K562 (cell line): ENCODE results near the gene ALK. TPM values are rescaled to one million over a fixed set of nuclear protein-coding genes. Genes with fewer than 3 reads are reported as not detected.

ENCODE experiments used
- ATAC-seq: fragments of 200-7000 bp; cut with Tn5 transposase; 3 replicates; pipeline ENCODE4 v1.9.1; 2020; ENCODE audit warnings: moderate library complexity
- BruUV-seq: library from RNA; stranded (reverse); fragments of 400-500 nt; replicated peaks from 2 replicates; lab custom pipeline; 2021; lab: Mats Ljungman, UMichigan
- CTCF ChIA-PET: fragments of 300-600 bp; formaldehyde crosslinking; extraction: SDS; loops from one replicate; lab custom pipeline; 2021; ENCODE audit warnings: low intra/inter-chr PET ratio; lab: Yijun Ruan, JAX
- POLR2A ChIA-PET: fragments of 300-600, 350-650 bp; sonication (Branson Sonifier 250); formaldehyde crosslinking; extraction: SDS; loops from one replicate; lab custom pipeline; 2021; ENCODE audit warnings: antibody characterized with exemption, inconsistent platforms; lab: Yijun Ruan, JAX
- DNase-seq, 4 experiments: peaks; one replicate each; pipeline versions ENCODE4 v3.0.0 to v3.0.0-alpha.2; 2011 to 2018; ENCODE audit warnings: low spot score in 3 of 4, mixed read lengths in 3 of 4; ENCODE audit errors: extremely low read depth in 1 of 4
- FAIRE-seq: peaks from 2 replicates; lab custom pipeline; 2011; peaks lifted over from hg19 to GRCh38; lab: Jason Lieb, UNC
- H2AFZ ChIP-seq: 2 replicates; pipeline ENCODE4 v1.6.0; 2011; ENCODE audit warnings: low read depth, low read length, control low read depth, inconsistent platforms
- H3K27ac ChIP-seq: fragments of 200-600 bp; 3 replicates; pipeline ENCODE4 v1.8.0; 2011; ENCODE audit warnings: low read depth, mild to moderate bottlenecking, control low read depth, inconsistent platforms, low read length, moderate library complexity, mixed read lengths; ENCODE audit errors: extremely low read depth
- H3K27me3 ChIP-seq, 2 experiments: fragments of 300-600 bp in 1 of 2; 2 replicates in 1 of 2; 3 replicates in 1 of 2; pipeline versions ENCODE4 v1.6.0 to v1.8.0; 2011; ENCODE audit warnings: inconsistent platforms in 2 of 2, low read length in 2 of 2, mild to moderate bottlenecking in 1 of 2, mixed read lengths in 1 of 2, moderate library complexity in 1 of 2; ENCODE audit not compliant: control insufficient read depth in 2 of 2, insufficient read depth in 2 of 2
- H3K36me3 ChIP-seq: fragments of 300-600 bp; 3 replicates; pipeline ENCODE4 v1.8.0; 2011; ENCODE audit warnings: mild to moderate bottlenecking, low read length, inconsistent platforms; ENCODE audit not compliant: control insufficient read depth, insufficient read depth
- H3K4me1 ChIP-seq, 2 experiments: fragments of 200-600 bp in 1 of 2; replicated peaks in 1 of 2; 2 replicates in 1 of 2; 3 replicates in 1 of 2; pipeline versions ENCODE4 v1.5.1 to v1.8.0; 2011; ENCODE audit warnings: inconsistent platforms in 2 of 2, low read length in 2 of 2, mild to moderate bottlenecking in 1 of 2, mixed read lengths in 1 of 2, moderate library complexity in 1 of 2; ENCODE audit not compliant: control insufficient read depth in 2 of 2, insufficient read depth in 2 of 2
- H3K4me2 ChIP-seq: 2 replicates; pipeline ENCODE4 v1.6.1; 2011; ENCODE audit warnings: low read length, control low read depth, inconsistent platforms, mixed read lengths; ENCODE audit not compliant: insufficient read depth
- H3K4me3 ChIP-seq: fragments of 200-600 bp; sonication (generic), shearing (Covaris generic); 2 replicates; pipeline ENCODE4 v1.5.1; 2016; ENCODE audit warnings: control low read depth, inconsistent platforms
- H3K79me2 ChIP-seq: fragments of 200-600 bp; 3 replicates; pipeline ENCODE4 v1.8.0; 2011; ENCODE audit warnings: low read length, inconsistent platforms; ENCODE audit not compliant: control insufficient read depth, insufficient read depth
- H3K9ac ChIP-seq, 2 experiments: 2 replicates each; pipeline versions ENCODE4 v1.6.0 to v1.6.1; 2011; ENCODE audit warnings: low read depth in 2 of 2, low read length in 2 of 2, control low read depth in 1 of 2, inconsistent platforms in 1 of 2, mild to moderate bottlenecking in 1 of 2, mixed read lengths in 1 of 2; ENCODE audit not compliant: insufficient read depth in 1 of 2
- H3K9me1 ChIP-seq: one replicate; pipeline ENCODE4 v1.6.0; 2011; ENCODE audit warnings: inconsistent platforms, mild to moderate bottlenecking, low read length, moderate library complexity; ENCODE audit not compliant: control insufficient read depth, insufficient read depth
- H3K9me3 ChIP-seq: replicated peaks from 2 replicates; pipeline ENCODE4 v1.5.1; 2011; ENCODE audit warnings: low read depth, low read length, inconsistent platforms; ENCODE audit not compliant: control insufficient read depth, insufficient read depth
- H4K20me1 ChIP-seq: replicated peaks from 2 replicates; pipeline ENCODE4 v1.6.1; 2011; ENCODE audit warnings: low read length, inconsistent platforms, mixed read lengths; ENCODE audit not compliant: control insufficient read depth, insufficient read depth
- HDAC3 ChIP-seq: fragments of 450-650 bp; IDR thresholded peaks from 2 replicates; pipeline ENCODE4 v1.6.1; 2018; ENCODE audit warnings: borderline replicate concordance, mild to moderate bottlenecking, moderate library complexity; ENCODE audit not compliant: partially characterized antibody
- IRF2 ChIP-seq: sonication (generic); formaldehyde crosslinking; IDR thresholded peaks from 2 replicates; pipeline ENCODE4 v1.8.1; 2022; ENCODE audit warnings: mild to moderate bottlenecking, missing genetic modification reagents
- JUN ChIP-seq, 2 experiments: sonication (generic) in 1 of 2; formaldehyde crosslinking in 1 of 2; IDR thresholded peaks; 2 replicates each; pipeline versions ENCODE4 v1.6.1 to v1.8.0; 2012 to 2022; ENCODE audit warnings: borderline replicate concordance in 2 of 2, mild to moderate bottlenecking in 2 of 2, improper control_type of control experiment in 1 of 2, low read depth in 1 of 2, low read length in 1 of 2, missing genetic modification reagents in 1 of 2
- ZNF347 ChIP-seq: fragments of 450-650 bp; formaldehyde crosslinking; IDR thresholded peaks from 2 replicates; pipeline ENCODE4 v1.4.0; 2020; ENCODE audit warnings: low read depth, mild to moderate bottlenecking, moderate library complexity
- WGBS: fragments of 100-300 bp; shearing (Covaris generic); methylation state at CpG from one replicate; pipeline ENCODE4 v1.1.6; 2016; ENCODE audit warnings: low coverage, mixed read lengths; ENCODE audit not compliant: insufficient coverage; ENCODE audit errors: missing lambda C conversion rate; 5-methylcytosine and 5-hydroxymethylcytosine counted together
- in situ Hi-C: fragments of 300-500 bp; cut with MboI; formaldehyde crosslinking; loops from 4 replicates; pipeline ENCODE4 v1.15.0; 2018; ENCODE audit warnings: inconsistent platforms, mixed read lengths
- intact Hi-C: fragments of 100-400 bp; cut with micrococcal nuclease; formaldehyde crosslinking; loops from 2 replicates; pipeline ENCODE4 v1.14.2; 2022
- polyA plus RNA-seq, 8 experiments: library from polyadenylated mRNA; depleted of rRNA in 4 of 8; stranded (reverse) in 5 of 8; unstranded in 3 of 8; fragments of >200 nt; fragmentation: Nextera tagmentation in 2 of 8; fragmentation: Illumina TruSeq in 1 of 8; extraction: Ambion mirVana in 2 of 8; extraction: Trizol in 1 of 8; gene quantifications; 2 replicates each; pipeline versions ENCODE4 v1.2.1 to v1.2.3, GENCODE V29; 2011 to 2014; ENCODE audit warnings: inconsistent platforms in 1 of 8, missing spikeins in 1 of 8
- total RNA-seq, 7 experiments: library from RNA; depleted of rRNA in 6 of 7; stranded (reverse); fragments of >200 nt in 6 of 7; fragmentation: Illumina TruSeq in 2 of 7; extraction: Trizol in 2 of 7; gene quantifications; 2 replicates each; pipeline versions ENCODE4 v1.2.1 to v1.2.3, GENCODE V29; 2011 to 2021; ENCODE audit warnings: low replicate concordance in 1 of 7
- TF ChIP-seq, protein P1 (sequence below): fragments of 250-450 bp; sonication (Bioruptor Pico); IDR thresholded peaks from 2 replicates; pipeline ENCODE4 v1.6.1; 2021; ENCODE audit warnings: mild to moderate bottlenecking

Gene ALK
- total and polyA plus RNA-seq, 9 of the 15 experiments (the other 6 are each of a cell fraction or from before 2014, with no cell fraction given) = not detected

DNA sequence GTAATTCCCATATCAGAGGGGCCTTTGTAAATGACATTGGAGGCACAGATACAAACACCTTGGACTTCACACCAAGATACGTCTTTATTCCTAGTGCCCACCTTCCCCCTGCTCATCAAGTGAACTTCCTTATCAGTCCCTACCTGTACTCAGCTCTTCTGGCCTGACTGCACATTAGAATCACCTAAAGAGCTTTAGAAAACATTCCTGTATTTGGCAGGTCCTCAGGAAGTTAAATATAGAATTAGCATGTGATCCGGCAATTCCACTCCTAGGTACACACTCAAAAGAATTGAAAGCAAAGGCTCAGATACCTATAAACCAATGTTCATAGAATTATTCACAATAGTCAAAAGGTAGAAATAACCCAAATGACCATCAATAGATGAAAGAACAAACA, 46.6 kb downstream of the ALK start:
- no TSS peak for BruUV-seq

DNA sequence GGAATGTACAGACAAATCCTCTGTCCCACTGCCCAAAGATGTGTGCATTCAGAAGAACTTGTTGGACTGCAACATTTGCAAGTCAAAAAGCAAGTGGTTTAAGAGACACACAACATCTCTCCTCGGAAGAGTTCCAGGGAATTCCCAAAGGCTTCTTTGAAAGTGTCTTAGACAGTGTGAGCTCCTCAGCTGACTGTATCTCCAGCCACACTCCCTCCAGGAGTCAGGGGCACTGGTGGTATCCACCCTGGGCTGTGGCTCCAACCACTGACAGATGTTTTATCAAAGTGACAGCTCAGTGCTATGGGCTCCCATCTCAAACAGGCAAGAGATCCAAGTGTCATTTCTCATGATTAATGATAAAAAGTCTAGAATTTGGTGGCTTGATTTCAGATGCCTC, 48.5 kb downstream of the ALK start:
- 6% methylated on average over 1 of the region's 1 CpG for WGBS
- in situ Hi-C loops = no loop called here

More for the DNA sequence above, 46.6 kb downstream of the ALK start:
- in situ Hi-C loops = no loop called here
- Histone ChIP-seq H3K79me2 (no peaks in the 10 kb centered on the region), H3K4me1 (no peaks in the 10 kb centered on the region), H3K4me2 (no peak overlapping the region), H4K20me1 (no peaks in the 10 kb centered on the region), H2AFZ (no peak overlapping the region), H3K9ac (no peak overlapping the region), H3K9me1 (no peaks in the 10 kb centered on the region), H3K27ac (no peak overlapping the region), H3K9me3 (no peaks in the 10 kb centered on the region; the same call in 1 of the 2 replicates), H3K27me3 (no peaks in the 10 kb centered on the region; a peak in 1 of 5 replicates), H3K4me3 (no peak overlapping the region), H3K36me3 (no peaks in the 10 kb centered on the region)
- ATAC-seq = no peak
- CTCF ChIA-PET = no interaction called here
- intact Hi-C loops = no loop called here
- POLR2A ChIA-PET = no interaction called here
- DNase-seq = no peak
- FAIRE-seq = no peak
- no peak for TF ChIP-seq IRF2
- TF ChIP-seq, protein P1, sequence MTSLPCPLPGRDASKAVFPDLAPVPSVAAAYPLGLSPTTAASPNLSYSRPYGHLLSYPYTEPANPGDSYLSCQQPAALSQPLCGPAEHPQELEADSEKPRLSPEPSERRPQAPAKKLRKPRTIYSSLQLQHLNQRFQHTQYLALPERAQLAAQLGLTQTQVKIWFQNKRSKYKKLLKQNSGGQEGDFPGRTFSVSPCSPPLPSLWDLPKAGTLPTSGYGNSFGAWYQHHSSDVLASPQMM (CRISPR knock-in tag) = no peak
- WGBS = 0% methylated on average over 2 of the region's 2 CpGs

More for the DNA sequence above, 48.5 kb downstream of the ALK start:
- H4K20me1 ChIP-seq = no peaks in the 10 kb centered on the region
- ATAC-seq = no peak
- no peak for DNase-seq
- no peak overlapping the region for H2AFZ ChIP-seq
- no peak overlapping the region for H3K27ac ChIP-seq
- no peaks in the 10 kb centered on the region; the same call in 1 of the 2 replicates for H3K9me3 ChIP-seq
- ChIA-PET POLR2A (no interaction called here), CTCF (no interaction called here)
- no peaks in the 10 kb centered on the region for H3K9me1 ChIP-seq
- H3K36me3 ChIP-seq = no peaks in the 10 kb centered on the region
- H3K4me2 ChIP-seq = no peak overlapping the region
- intact Hi-C loops = no loop called here
- H3K27me3 ChIP-seq = no peaks in the 10 kb centered on the region; a peak in 1 of 5 replicates
- no peak overlapping the region for H3K4me3 ChIP-seq
- H3K79me2 ChIP-seq = no peaks in the 10 kb centered on the region
- no peak for TF ChIP-seq ZNF347
- TF ChIP-seq HDAC3 = no peak
- TF ChIP-seq JUN (IDR thresholded peaks at IDR 0.05; ENCODE audit: borderline replicate concordance, low read depth, low read length) = no peak
- TF ChIP-seq JUN (CRISPR knock-in tag; IDR thresholded peaks at IDR 0.05; ENCODE audit: borderline replicate concordance) = no peak
- H3K4me1 ChIP-seq = no peaks in the 10 kb centered on the region
- no peak overlapping the region for H3K9ac ChIP-seq
- no TSS peak for BruUV-seq
- FAIRE-seq = no peak
